Measurements from ENCODE around the gene SULT1A1. TPM values are rescaled to one million over a fixed set of nuclear protein-coding genes. Genes with fewer than 3 reads are reported as not detected.
"Not testable (repeated sequence)": the region's sequence is repeated elsewhere in the genome, so short reads cannot be mapped to it uniquely, and the experiment has no call there.

The SULT1A1 gene
- total and polyA plus RNA-seq, 2 experiments from 2014 or later, result not detected

GRCh38 chr16:28617874-28618273 lies 8.0 kb upstream of the SULT1A1 start:
- WGBS, 2 experiments (ENCODE audit: low coverage in 1 of 2, low lambda C conversion rate in 2 of 2, missing lambda C conversion rate in 2 of 2), result 86 to 88% methylated on average over 3 to 4 of the region's 4 CpGs
- no peaks in the 10 kb centered on the region for H3K4me1 ChIP-seq (ENCODE audit: insufficient read depth)
- H3K27ac ChIP-seq, result no peak overlapping the region
- no peaks in the 10 kb centered on the region for H3K9me3 ChIP-seq (ENCODE audit: low read depth)
- no peak overlapping the region for H3K4me2 ChIP-seq (ENCODE audit: unreplicated experiment)
- DNase-seq, result no peak
- in situ Hi-C loops (cut with MboI), result no loop called here
- H2AFZ ChIP-seq, result no peak overlapping the region
- H3K36me3 ChIP-seq (ENCODE audit: low read depth), result no peaks in the 10 kb centered on the region
- TF ChIP-seq EZH2 (IDR thresholded peaks at IDR 0.05; ENCODE audit: insufficient read depth, poor library complexity, severe bottlenecking), result no peak
- no peak for TF ChIP-seq EZH2phosphoT487 (IDR thresholded peaks at IDR 0.05; ENCODE audit: insufficient read depth, low read depth)
- no peaks in the 10 kb centered on the region for H3K9me2 ChIP-seq (ENCODE audit: insufficient read depth)
- H3K79me2 ChIP-seq (ENCODE audit: insufficient read depth), result no peaks in the 10 kb centered on the region
- H3F3A ChIP-seq (ENCODE audit: insufficient read depth), result no peaks in the 10 kb centered on the region
- no peak overlapping the region for H3K4me3 ChIP-seq
- no peak overlapping the region for H3K9ac ChIP-seq
- H3K27me3 ChIP-seq (replicated peaks; ENCODE audit: insufficient read depth), result no peaks in the 10 kb centered on the region; the same call in 1 of the 2 replicates
- H4K20me1 ChIP-seq (ENCODE audit: insufficient read depth), result no peaks in the 10 kb centered on the region

- H3K9me2 ChIP-seq (ENCODE audit: insufficient read depth), result no peaks in the 10 kb centered on the region
- H3K9me3 ChIP-seq (ENCODE audit: low read depth), result no peaks in the 10 kb centered on the region
- no peak overlapping the region for H3K27ac ChIP-seq
- H3F3A ChIP-seq (ENCODE audit: insufficient read depth), result no peaks in the 10 kb centered on the region
- H3K27me3 ChIP-seq (replicated peaks; ENCODE audit: insufficient read depth), result no peaks in the 10 kb centered on the region; the same call in 1 of the 2 replicates
- H3K4me2 ChIP-seq (ENCODE audit: unreplicated experiment), result no peak overlapping the region
- in situ Hi-C loops (cut with MboI), result no loop called here
- no peak for DNase-seq
- H4K20me1 ChIP-seq (ENCODE audit: insufficient read depth), result no peaks in the 10 kb centered on the region
- no peaks in the 10 kb centered on the region for H3K36me3 ChIP-seq (ENCODE audit: low read depth)
- TF ChIP-seq EZH2phosphoT487 (IDR thresholded peaks at IDR 0.05; ENCODE audit: insufficient read depth, low read depth), result no peak
- TF ChIP-seq EZH2 (IDR thresholded peaks at IDR 0.05; ENCODE audit: insufficient read depth, poor library complexity, severe bottlenecking), result no peak
- no peaks in the 10 kb centered on the region for H3K79me2 ChIP-seq (ENCODE audit: insufficient read depth)
- no peak overlapping the region for H3K9ac ChIP-seq
- no peaks in the 10 kb centered on the region for H3K4me1 ChIP-seq (ENCODE audit: insufficient read depth)
- no peak overlapping the region for H2AFZ ChIP-seq
- H3K4me3 ChIP-seq, result no peak overlapping the region
- 52 to 61% methylated on average over 7 of the region's 7 CpGs for WGBS, 2 experiments (ENCODE audit: low coverage in 1 of 2, low lambda C conversion rate in 2 of 2, missing lambda C conversion rate in 2 of 2)
Measured at GRCh38 chr16:28616636-28617035, 6.8 kb upstream of the SULT1A1 start.

GRCh38 chr16:28616224-28616577 lies 6.4 kb upstream of the SULT1A1 start:
- H3K9me3 ChIP-seq (ENCODE audit: low read depth); H3K4me1 ChIP-seq (ENCODE audit: insufficient read depth); H3K9ac ChIP-seq; H4K20me1 ChIP-seq (ENCODE audit: insufficient read depth); H3F3A ChIP-seq (ENCODE audit: insufficient read depth); H3K79me2 ChIP-seq (ENCODE audit: insufficient read depth); DNase-seq; H3K36me3 ChIP-seq (ENCODE audit: low read depth); H3K4me3 ChIP-seq; in situ Hi-C loops (cut with MboI); H2AFZ ChIP-seq; H3K4me2 ChIP-seq (ENCODE audit: unreplicated experiment); H3K9me2 ChIP-seq (ENCODE audit: insufficient read depth); H3K27ac ChIP-seq; H3K27me3 ChIP-seq (replicated peaks; ENCODE audit: insufficient read depth): not testable (repeated sequence)
- WGBS, 2 experiments (ENCODE audit: low coverage in 1 of 2, low lambda C conversion rate in 2 of 2, missing lambda C conversion rate in 2 of 2), result 53 to 56% methylated on average over 7 of the region's 7 CpGs

- DNase-seq, result peak; percentile 55
- H3K79me2 ChIP-seq (ENCODE audit: insufficient read depth); H3K36me3 ChIP-seq (ENCODE audit: low read depth); in situ Hi-C loops (cut with MboI); H3K4me3 ChIP-seq; H3K4me1 ChIP-seq (ENCODE audit: insufficient read depth); H2AFZ ChIP-seq; H3K4me2 ChIP-seq (ENCODE audit: unreplicated experiment); H3K9me2 ChIP-seq (ENCODE audit: insufficient read depth); H3K27ac ChIP-seq; H3K9me3 ChIP-seq (ENCODE audit: low read depth); H3F3A ChIP-seq (ENCODE audit: insufficient read depth); H3K27me3 ChIP-seq (replicated peaks; ENCODE audit: insufficient read depth); H3K9ac ChIP-seq; H4K20me1 ChIP-seq (ENCODE audit: insufficient read depth): not testable (repeated sequence)
- WGBS, 2 experiments (ENCODE audit: low coverage in 1 of 2, low lambda C conversion rate in 2 of 2, missing lambda C conversion rate in 2 of 2), result 41 to 42% methylated on average over 17 to 18 of the region's 24 CpGs
Measured at GRCh38 chr16:28615486-28616223, 5.8 kb upstream of the SULT1A1 start.

- H3K27me3 ChIP-seq (replicated peaks; ENCODE audit: insufficient read depth); H4K20me1 ChIP-seq (ENCODE audit: insufficient read depth); H3K4me1 ChIP-seq (ENCODE audit: insufficient read depth); H2AFZ ChIP-seq; H3K9me2 ChIP-seq (ENCODE audit: insufficient read depth); H3K9ac ChIP-seq; H3F3A ChIP-seq (ENCODE audit: insufficient read depth); H3K27ac ChIP-seq; H3K36me3 ChIP-seq (ENCODE audit: low read depth); H3K4me3 ChIP-seq; H3K4me2 ChIP-seq (ENCODE audit: unreplicated experiment); H3K9me3 ChIP-seq (ENCODE audit: low read depth); DNase-seq; in situ Hi-C loops (cut with MboI); H3K79me2 ChIP-seq (ENCODE audit: insufficient read depth): not testable (repeated sequence)
- 64 to 75% methylated on average over 7 to 12 of the region's 16 CpGs for WGBS, 2 experiments (ENCODE audit: low coverage in 1 of 2, low lambda C conversion rate in 2 of 2, missing lambda C conversion rate in 2 of 2)
Measured at GRCh38 chr16:28614561-28614960, 4.7 kb upstream of the SULT1A1 start.

- WGBS, 2 experiments (ENCODE audit: low coverage in 1 of 2, low lambda C conversion rate in 2 of 2, missing lambda C conversion rate in 2 of 2), result 20% methylated on average over 1 of the region's 26 CpGs; no CpG with 5 or more reads in 1 of the 2 experiments
- in situ Hi-C loops (cut with MboI); H3K4me1 ChIP-seq (ENCODE audit: insufficient read depth): not testable (repeated sequence)
Measured at GRCh38 chr16:28613912-28614311, 4.1 kb upstream of the SULT1A1 start.

GRCh38 chr16:28612359-28613280 lies 2.8 kb upstream of the SULT1A1 start:
- H3K79me2 ChIP-seq (ENCODE audit: insufficient read depth); H2AFZ ChIP-seq; H3K36me3 ChIP-seq (ENCODE audit: low read depth); H3K9ac ChIP-seq; H3K27me3 ChIP-seq (replicated peaks; ENCODE audit: insufficient read depth); H3K9me2 ChIP-seq (ENCODE audit: insufficient read depth); H3K27ac ChIP-seq; H3K4me2 ChIP-seq (ENCODE audit: unreplicated experiment); H3K4me1 ChIP-seq (ENCODE audit: insufficient read depth); H3K4me3 ChIP-seq; DNase-seq; H3F3A ChIP-seq (ENCODE audit: insufficient read depth); H4K20me1 ChIP-seq (ENCODE audit: insufficient read depth); in situ Hi-C loops (cut with MboI); H3K9me3 ChIP-seq (ENCODE audit: low read depth): not testable (repeated sequence)
- no CpG with 5 or more reads among the region's 17 CpGs for WGBS, 2 experiments (ENCODE audit: low coverage in 1 of 2, low lambda C conversion rate in 2 of 2, missing lambda C conversion rate in 2 of 2)

More at GRCh38 chr16:28613912-28614311, 4.1 kb upstream of the SULT1A1 start:
- H3K9ac ChIP-seq; H4K20me1 ChIP-seq (ENCODE audit: insufficient read depth); H3K9me3 ChIP-seq (ENCODE audit: low read depth); H3K36me3 ChIP-seq (ENCODE audit: low read depth); H3K27ac ChIP-seq; H3K27me3 ChIP-seq (replicated peaks; ENCODE audit: insufficient read depth); H3K9me2 ChIP-seq (ENCODE audit: insufficient read depth); H3K4me2 ChIP-seq (ENCODE audit: unreplicated experiment); H3K79me2 ChIP-seq (ENCODE audit: insufficient read depth); H2AFZ ChIP-seq; H3F3A ChIP-seq (ENCODE audit: insufficient read depth); DNase-seq; H3K4me3 ChIP-seq: not testable (repeated sequence)
